ENCODE measurements around the gene MYO1G. TPM values are rescaled to one million over a fixed set of nuclear protein-coding genes. Genes with fewer than 3 reads are reported as not detected.
A peak's percentile ranks its signal among the peaks of the same experiment; 100 is the strongest.

MYO1G gene
- total and polyA plus RNA-seq, 9 of the 15 experiments (the other 6 are each of a cell fraction or from before 2014, with no cell fraction given): 0.03 to 0.62 (median 0.13) TPM; not detected in 1

- TF ChIP-seq, protein P1, sequence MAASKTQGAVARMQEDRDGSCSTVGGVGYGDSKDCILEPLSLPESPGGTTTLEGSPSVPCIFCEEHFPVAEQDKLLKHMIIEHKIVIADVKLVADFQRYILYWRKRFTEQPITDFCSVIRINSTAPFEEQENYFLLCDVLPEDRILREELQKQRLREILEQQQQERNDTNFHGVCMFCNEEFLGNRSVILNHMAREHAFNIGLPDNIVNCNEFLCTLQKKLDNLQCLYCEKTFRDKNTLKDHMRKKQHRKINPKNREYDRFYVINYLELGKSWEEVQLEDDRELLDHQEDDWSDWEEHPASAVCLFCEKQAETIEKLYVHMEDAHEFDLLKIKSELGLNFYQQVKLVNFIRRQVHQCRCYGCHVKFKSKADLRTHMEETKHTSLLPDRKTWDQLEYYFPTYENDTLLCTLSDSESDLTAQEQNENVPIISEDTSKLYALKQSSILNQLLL (CRISPR knock-in tag; IDR thresholded peaks at IDR 0.05; ENCODE audit: borderline replicate concordance): no peak
- no peak for TF ChIP-seq SMAD4 (CRISPR knock-in tag; conservative IDR thresholded peaks at IDR 0.05)
These were observed 19.5 kb upstream of the MYO1G start (continued) for GRCh38 chr7:44998153-44998871.

- ChIA-PET POLR2A (interaction anchor here (0.7 to 1.9 kb wide), 3 partner anchors 10 to 26 kb away, joined by 4 to 14 read pairs (median 6); no protein-coding TSS in a partner anchor), CTCF (ENCODE audit: low intra/inter-chr PET ratio) (no interaction called here)
- BruUV-seq (replicated peaks): no TSS peak
- Histone ChIP-seq H3K79me2 (ENCODE audit: control insufficient read depth, insufficient read depth, low read length) (peaks cover 20% of the 10 kb centered on the region), H3K4me2 (ENCODE audit: insufficient read depth, low read length) (peak overlapping the region; percentile 59; the same call in 1 of the 2 replicates), H3K4me3 (no peak overlapping the region), H4K20me1 (replicated peaks; ENCODE audit: control insufficient read depth, insufficient read depth, low read length) (no peaks in the 10 kb centered on the region), H3K9me1 (ENCODE audit: control insufficient read depth, insufficient read depth, low read length) (no peaks in the 10 kb centered on the region), H3K9me3 (replicated peaks; ENCODE audit: control insufficient read depth, insufficient read depth, low read depth, low read length) (no peaks in the 10 kb centered on the region), H2AFZ (ENCODE audit: low read depth, low read length) (peak overlapping the region; percentile 20; the same call in 1 of the 2 replicates), H3K36me3 (ENCODE audit: control insufficient read depth, insufficient read depth, low read length) (no peaks in the 10 kb centered on the region; the same call in 2 of the 3 replicates), H3K27ac (ENCODE audit: extremely low read depth, low read depth, low read length) (peak overlapping the region; percentile 78), H3K27me3 (ENCODE audit: control insufficient read depth in 2 of 2, insufficient read depth in 2 of 2, low read length in 2 of 2) (no peaks in the 10 kb centered on the region), H3K4me1 (replicated peaks in 1 of 2; ENCODE audit: control insufficient read depth in 2 of 2, insufficient read depth in 2 of 2, low read length in 2 of 2) (peaks cover 27 to 53% of the 10 kb centered on the region in 2 experiments), H3K9ac (ENCODE audit: insufficient read depth in 1 of 2, low read depth in 2 of 2, low read length in 2 of 2) (peak overlapping the region; percentile 50 to 57; a peak in 2 of 4 replicates)
- in situ Hi-C loops (cut with MboI) (no loop called here), intact Hi-C loops (cut with micrococcal nuclease) (no loop called here)
- WGBS (ENCODE audit: insufficient coverage, low coverage, missing lambda C conversion rate): 26% methylated on average over 8 of the region's 8 CpGs
- DNase-seq (ENCODE audit: extremely low read depth in 1 of 4, low spot score in 3 of 4) (no peak), FAIRE-seq (no peak), ATAC-seq (no peak)
- TF ChIP-seq DMBX1 (CRISPR knock-in tag; IDR thresholded peaks at IDR 0.05; ENCODE audit: borderline replicate concordance) (peak; percentile 77; the same call in 1 of the 2 replicates), ARNT (IDR thresholded peaks at IDR 0.05) (peak in 1 of 2 experiments; percentile 11; a peak in 1 of 4 replicates), ATF7 (IDR thresholded peaks at IDR 0.05) (0 out of 2 replicates have a peak, but pooled peaks have one; percentile 2), JUNB (CRISPR knock-in tag; conservative IDR thresholded peaks at IDR 0.05) (0 out of 2 replicates have a peak, but pooled peaks have one; percentile 15), GABPA (tag; conservative IDR thresholded peaks at IDR 0.05; ENCODE audit: low read depth) (0 out of 2 replicates have a peak, but pooled peaks have one; percentile 4), NCOA6 (IDR thresholded peaks at IDR 0.05) (no peak), NONO (IDR thresholded peaks at IDR 0.05; ENCODE audit: low read depth in 2 of 2, low read length in 1 of 2) (no peak), TAF7 (tag; IDR thresholded peaks at IDR 0.05) (peak; percentile 25; the same call in 1 of the 2 replicates), NFRKB (IDR thresholded peaks at IDR 0.05; ENCODE audit: low read depth) (peak; percentile 34)
- TF ChIP-seq, protein P2, sequence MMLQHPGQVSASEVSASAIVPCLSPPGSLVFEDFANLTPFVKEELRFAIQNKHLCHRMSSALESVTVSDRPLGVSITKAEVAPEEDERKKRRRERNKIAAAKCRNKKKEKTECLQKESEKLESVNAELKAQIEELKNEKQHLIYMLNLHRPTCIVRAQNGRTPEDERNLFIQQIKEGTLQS (IDR thresholded peaks at IDR 0.05): peak; percentile 43
- TF ChIP-seq, protein P2 (CRISPR knock-in tag; conservative IDR thresholded peaks at IDR 0.05): no peak
- TF ChIP-seq, protein P3, sequence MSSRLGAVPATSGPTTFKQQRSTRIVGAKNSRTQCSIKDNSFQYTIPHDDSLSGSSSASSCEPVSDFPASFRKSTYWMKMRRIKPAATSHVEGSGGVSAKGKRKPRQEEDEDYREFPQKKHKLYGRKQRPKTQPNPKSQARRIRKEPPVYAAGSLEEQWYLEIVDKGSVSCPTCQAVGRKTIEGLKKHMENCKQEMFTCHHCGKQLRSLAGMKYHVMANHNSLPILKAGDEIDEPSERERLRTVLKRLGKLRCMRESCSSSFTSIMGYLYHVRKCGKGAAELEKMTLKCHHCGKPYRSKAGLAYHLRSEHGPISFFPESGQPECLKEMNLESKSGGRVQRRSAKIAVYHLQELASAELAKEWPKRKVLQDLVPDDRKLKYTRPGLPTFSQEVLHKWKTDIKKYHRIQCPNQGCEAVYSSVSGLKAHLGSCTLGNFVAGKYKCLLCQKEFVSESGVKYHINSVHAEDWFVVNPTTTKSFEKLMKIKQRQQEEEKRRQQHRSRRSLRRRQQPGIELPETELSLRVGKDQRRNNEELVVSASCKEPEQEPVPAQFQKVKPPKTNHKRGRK (tag; IDR thresholded peaks at IDR 0.05): peak; percentile 54; the same call in 1 of the 2 replicates
These were observed 17.0 kb upstream of the MYO1G start for GRCh38 chr7:44995555-44996493.
